ENCODE data around the gene PLEKHA7. TPM values are rescaled to one million over a fixed set of nuclear protein-coding genes. Genes with fewer than 3 reads are reported as not detected.

The PLEKHA7 gene
- total RNA-seq, 1 experiment from 2014 or later: 13.0 TPM

DNA sequence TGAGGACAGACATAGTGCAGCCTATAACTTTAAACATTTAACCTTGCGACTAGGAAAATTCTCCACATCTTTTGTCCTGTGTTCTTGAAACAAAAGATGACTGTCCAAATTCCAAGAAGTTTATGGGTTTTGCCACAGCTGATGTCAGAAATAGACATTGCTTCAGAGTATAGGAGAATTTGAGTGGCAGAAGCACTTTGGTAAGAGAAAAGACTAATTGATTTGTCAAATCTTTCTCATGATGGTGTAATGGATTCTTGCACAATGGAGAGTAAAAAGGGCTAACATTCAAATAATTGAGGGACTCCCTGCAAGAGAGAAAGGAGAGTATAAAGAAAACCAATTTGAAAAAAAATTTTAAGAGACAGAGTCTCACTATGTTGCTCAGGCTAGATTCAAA lies 250.5 kb downstream of the PLEKHA7 start (continued):
- no peak for TF ChIP-seq CTCF (IDR thresholded peaks at IDR 0.05)
- no peak for TF ChIP-seq NR1H2 (CRISPR knock-in tag; IDR thresholded peaks at IDR 0.05)

- Mint-ChIP-seq H3K27ac (no peak overlapping the region), H3K27me3 (ENCODE audit: low read depth) (no peaks in the 10 kb centered on the region), H3K4me1 (no peaks in the 10 kb centered on the region), H3K36me3 (peaks cover 25% of the 10 kb centered on the region), H3K9me3 (no peaks in the 10 kb centered on the region), H3K4me3 (no peak overlapping the region)
- TF ChIP-seq, protein P1, sequence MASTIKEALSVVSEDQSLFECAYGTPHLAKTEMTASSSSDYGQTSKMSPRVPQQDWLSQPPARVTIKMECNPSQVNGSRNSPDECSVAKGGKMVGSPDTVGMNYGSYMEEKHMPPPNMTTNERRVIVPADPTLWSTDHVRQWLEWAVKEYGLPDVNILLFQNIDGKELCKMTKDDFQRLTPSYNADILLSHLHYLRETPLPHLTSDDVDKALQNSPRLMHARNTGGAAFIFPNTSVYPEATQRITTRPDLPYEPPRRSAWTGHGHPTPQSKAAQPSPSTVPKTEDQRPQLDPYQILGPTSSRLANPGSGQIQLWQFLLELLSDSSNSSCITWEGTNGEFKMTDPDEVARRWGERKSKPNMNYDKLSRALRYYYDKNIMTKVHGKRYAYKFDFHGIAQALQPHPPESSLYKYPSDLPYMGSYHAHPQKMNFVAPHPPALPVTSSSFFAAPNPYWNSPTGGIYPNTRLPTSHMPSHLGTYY (CRISPR knock-in tag; IDR thresholded peaks at IDR 0.05): no peak
- TF ChIP-seq ELF4 (CRISPR knock-in tag; IDR thresholded peaks at IDR 0.05; ENCODE audit: low read depth): no peak
- no peak for TF ChIP-seq HMGA2 (CRISPR knock-in tag; IDR thresholded peaks at IDR 0.05)
- ChIA-PET CTCF (interaction anchor here (1.3 kb wide), 1 partner anchor 26 kb away, joined by 3 read pairs; no protein-coding TSS in a partner anchor), POLR2A (no interaction called here)
- ATAC-seq: no peak
- no peak for DNase-seq (ENCODE audit: low spot score)
Measured at GRCh38 chr11:16759857-16760508, 254.2 kb downstream of the PLEKHA7 start.

GRCh38 chr11:16758382-16759024 lies 255.7 kb downstream of the PLEKHA7 start:
- no peak for DNase-seq (ENCODE audit: low spot score)
- ChIA-PET POLR2A (no interaction called here), CTCF (interaction anchor here (0.8 kb wide), 1 partner anchor 769 kb away, joined by 3 read pairs; no protein-coding TSS in a partner anchor)
- Mint-ChIP-seq H3K9me3 (no peaks in the 10 kb centered on the region), H3K4me3 (no peak overlapping the region), H3K4me1 (no peaks in the 10 kb centered on the region), H3K36me3 (peaks cover 34% of the 10 kb centered on the region), H3K27me3 (ENCODE audit: low read depth) (no peaks in the 10 kb centered on the region), H3K27ac (peak overlapping the region; percentile 15; the same call in 1 of the 2 replicates)
- peak; percentile 56 for ATAC-seq
- TF ChIP-seq CREM (CRISPR knock-in tag; IDR thresholded peaks at IDR 0.05) (no peak), SMAD4 (CRISPR knock-in tag; IDR thresholded peaks at IDR 0.05) (no peak), NFYB (CRISPR knock-in tag; conservative IDR thresholded peaks at IDR 0.05; ENCODE audit: low read depth) (no peak), ZNF121 (CRISPR knock-in tag; IDR thresholded peaks at IDR 0.05) (no peak), SP1 (CRISPR knock-in tag; conservative IDR thresholded peaks at IDR 0.05) (no peak), AFF4 (CRISPR knock-in tag; IDR thresholded peaks at IDR 0.05; ENCODE audit: borderline replicate concordance) (no peak), USF1 (CRISPR knock-in tag; IDR thresholded peaks at IDR 0.05) (no peak), ETV6 (CRISPR knock-in tag; IDR thresholded peaks at IDR 0.05) (no peak), ATF2 (CRISPR knock-in tag; IDR thresholded peaks at IDR 0.05; ENCODE audit: borderline replicate concordance, low read depth) (no peak), FOXK1 (CRISPR knock-in tag; IDR thresholded peaks at IDR 0.05) (no peak), NR3C1 (CRISPR knock-in tag; conservative IDR thresholded peaks at IDR 0.05; ENCODE audit: low read depth) (no peak)
- TF ChIP-seq, protein P2, sequence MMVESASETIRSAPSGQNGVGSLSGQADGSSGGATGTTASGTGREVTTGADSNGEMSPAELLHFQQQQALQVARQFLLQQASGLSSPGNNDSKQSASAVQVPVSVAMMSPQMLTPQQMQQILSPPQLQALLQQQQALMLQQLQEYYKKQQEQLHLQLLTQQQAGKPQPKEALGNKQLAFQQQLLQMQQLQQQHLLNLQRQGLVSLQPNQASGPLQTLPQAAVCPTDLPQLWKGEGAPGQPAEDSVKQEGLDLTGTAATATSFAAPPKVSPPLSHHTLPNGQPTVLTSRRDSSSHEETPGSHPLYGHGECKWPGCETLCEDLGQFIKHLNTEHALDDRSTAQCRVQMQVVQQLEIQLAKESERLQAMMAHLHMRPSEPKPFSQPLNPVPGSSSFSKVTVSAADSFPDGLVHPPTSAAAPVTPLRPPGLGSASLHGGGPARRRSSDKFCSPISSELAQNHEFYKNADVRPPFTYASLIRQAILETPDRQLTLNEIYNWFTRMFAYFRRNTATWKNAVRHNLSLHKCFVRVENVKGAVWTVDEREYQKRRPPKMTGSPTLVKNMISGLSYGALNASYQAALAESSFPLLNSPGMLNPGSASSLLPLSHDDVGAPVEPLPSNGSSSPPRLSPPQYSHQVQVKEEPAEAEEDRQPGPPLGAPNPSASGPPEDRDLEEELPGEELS (CRISPR knock-in tag; IDR thresholded peaks at IDR 0.05): no peak
- TF ChIP-seq, protein P3, sequence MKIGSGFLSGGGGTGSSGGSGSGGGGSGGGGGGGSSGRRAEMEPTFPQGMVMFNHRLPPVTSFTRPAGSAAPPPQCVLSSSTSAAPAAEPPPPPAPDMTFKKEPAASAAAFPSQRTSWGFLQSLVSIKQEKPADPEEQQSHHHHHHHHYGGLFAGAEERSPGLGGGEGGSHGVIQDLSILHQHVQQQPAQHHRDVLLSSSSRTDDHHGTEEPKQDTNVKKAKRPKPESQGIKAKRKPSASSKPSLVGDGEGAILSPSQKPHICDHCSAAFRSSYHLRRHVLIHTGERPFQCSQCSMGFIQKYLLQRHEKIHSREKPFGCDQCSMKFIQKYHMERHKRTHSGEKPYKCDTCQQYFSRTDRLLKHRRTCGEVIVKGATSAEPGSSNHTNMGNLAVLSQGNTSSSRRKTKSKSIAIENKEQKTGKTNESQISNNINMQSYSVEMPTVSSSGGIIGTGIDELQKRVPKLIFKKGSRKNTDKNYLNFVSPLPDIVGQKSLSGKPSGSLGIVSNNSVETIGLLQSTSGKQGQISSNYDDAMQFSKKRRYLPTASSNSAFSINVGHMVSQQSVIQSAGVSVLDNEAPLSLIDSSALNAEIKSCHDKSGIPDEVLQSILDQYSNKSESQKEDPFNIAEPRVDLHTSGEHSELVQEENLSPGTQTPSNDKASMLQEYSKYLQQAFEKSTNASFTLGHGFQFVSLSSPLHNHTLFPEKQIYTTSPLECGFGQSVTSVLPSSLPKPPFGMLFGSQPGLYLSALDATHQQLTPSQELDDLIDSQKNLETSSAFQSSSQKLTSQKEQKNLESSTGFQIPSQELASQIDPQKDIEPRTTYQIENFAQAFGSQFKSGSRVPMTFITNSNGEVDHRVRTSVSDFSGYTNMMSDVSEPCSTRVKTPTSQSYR (CRISPR knock-in tag; IDR thresholded peaks at IDR 0.05): no peak

Data from WTC11 (cell line).